K562 (cell line): ENCODE data around the gene PPP2R3B. TPM values are rescaled to one million over a fixed set of nuclear protein-coding genes. Genes with fewer than 3 reads are reported as not detected.

ENCODE experiments used
- ATAC-seq: fragments of 200-7000 bp; cut with Tn5 transposase; 3 replicates; pipeline ENCODE4 v1.9.1; 2020; ENCODE audit warnings: moderate library complexity
- BruUV-seq: library from RNA; stranded (reverse); fragments of 400-500 nt; replicated peaks from 2 replicates; lab custom pipeline; 2021; lab: Mats Ljungman, UMichigan
- CTCF ChIA-PET: fragments of 300-600 bp; formaldehyde crosslinking; extraction: SDS; loops from one replicate; lab custom pipeline; 2021; ENCODE audit warnings: low intra/inter-chr PET ratio; lab: Yijun Ruan, JAX
- POLR2A ChIA-PET: fragments of 300-600, 350-650 bp; sonication (Branson Sonifier 250); formaldehyde crosslinking; extraction: SDS; loops from one replicate; lab custom pipeline; 2021; ENCODE audit warnings: antibody characterized with exemption, inconsistent platforms; lab: Yijun Ruan, JAX
- DNase-seq, 4 experiments: peaks; one replicate each; pipeline versions ENCODE4 v3.0.0 to v3.0.0-alpha.2; 2011 to 2018; ENCODE audit warnings: low spot score in 3 of 4, mixed read lengths in 3 of 4; ENCODE audit errors: extremely low read depth in 1 of 4
- FAIRE-seq: peaks from 2 replicates; lab custom pipeline; 2011; peaks lifted over from hg19 to GRCh38; lab: Jason Lieb, UNC
- H2AFZ ChIP-seq: 2 replicates; pipeline ENCODE4 v1.6.0; 2011; ENCODE audit warnings: low read depth, low read length, control low read depth, inconsistent platforms
- H3K27ac ChIP-seq: fragments of 200-600 bp; 3 replicates; pipeline ENCODE4 v1.8.0; 2011; ENCODE audit warnings: low read depth, mild to moderate bottlenecking, control low read depth, inconsistent platforms, low read length, moderate library complexity, mixed read lengths; ENCODE audit errors: extremely low read depth
- H3K27me3 ChIP-seq, 2 experiments: fragments of 300-600 bp in 1 of 2; 2 replicates in 1 of 2; 3 replicates in 1 of 2; pipeline versions ENCODE4 v1.6.0 to v1.8.0; 2011; ENCODE audit warnings: inconsistent platforms in 2 of 2, low read length in 2 of 2, mild to moderate bottlenecking in 1 of 2, mixed read lengths in 1 of 2, moderate library complexity in 1 of 2; ENCODE audit not compliant: control insufficient read depth in 2 of 2, insufficient read depth in 2 of 2
- H3K36me3 ChIP-seq: fragments of 300-600 bp; 3 replicates; pipeline ENCODE4 v1.8.0; 2011; ENCODE audit warnings: mild to moderate bottlenecking, low read length, inconsistent platforms; ENCODE audit not compliant: control insufficient read depth, insufficient read depth
- H3K4me1 ChIP-seq, 2 experiments: fragments of 200-600 bp in 1 of 2; replicated peaks in 1 of 2; 2 replicates in 1 of 2; 3 replicates in 1 of 2; pipeline versions ENCODE4 v1.5.1 to v1.8.0; 2011; ENCODE audit warnings: inconsistent platforms in 2 of 2, low read length in 2 of 2, mild to moderate bottlenecking in 1 of 2, mixed read lengths in 1 of 2, moderate library complexity in 1 of 2; ENCODE audit not compliant: control insufficient read depth in 2 of 2, insufficient read depth in 2 of 2
- H3K4me2 ChIP-seq: 2 replicates; pipeline ENCODE4 v1.6.1; 2011; ENCODE audit warnings: low read length, control low read depth, inconsistent platforms, mixed read lengths; ENCODE audit not compliant: insufficient read depth
- H3K4me3 ChIP-seq: fragments of 200-600 bp; sonication (generic), shearing (Covaris generic); 2 replicates; pipeline ENCODE4 v1.5.1; 2016; ENCODE audit warnings: control low read depth, inconsistent platforms
- H3K79me2 ChIP-seq: fragments of 200-600 bp; 3 replicates; pipeline ENCODE4 v1.8.0; 2011; ENCODE audit warnings: low read length, inconsistent platforms; ENCODE audit not compliant: control insufficient read depth, insufficient read depth
- H3K9ac ChIP-seq, 2 experiments: 2 replicates each; pipeline versions ENCODE4 v1.6.0 to v1.6.1; 2011; ENCODE audit warnings: low read depth in 2 of 2, low read length in 2 of 2, control low read depth in 1 of 2, inconsistent platforms in 1 of 2, mild to moderate bottlenecking in 1 of 2, mixed read lengths in 1 of 2; ENCODE audit not compliant: insufficient read depth in 1 of 2
- H3K9me1 ChIP-seq: one replicate; pipeline ENCODE4 v1.6.0; 2011; ENCODE audit warnings: inconsistent platforms, mild to moderate bottlenecking, low read length, moderate library complexity; ENCODE audit not compliant: control insufficient read depth, insufficient read depth
- H3K9me3 ChIP-seq: replicated peaks from 2 replicates; pipeline ENCODE4 v1.5.1; 2011; ENCODE audit warnings: low read depth, low read length, inconsistent platforms; ENCODE audit not compliant: control insufficient read depth, insufficient read depth
- H4K20me1 ChIP-seq: replicated peaks from 2 replicates; pipeline ENCODE4 v1.6.1; 2011; ENCODE audit warnings: low read length, inconsistent platforms, mixed read lengths; ENCODE audit not compliant: control insufficient read depth, insufficient read depth
- ARNT ChIP-seq, 2 experiments: fragments of 450-650 bp; IDR thresholded peaks; 2 replicates each; pipeline ENCODE4 v1.6.1; 2016; ENCODE audit warnings: mild to moderate bottlenecking in 1 of 2
- CUX1 ChIP-seq: fragments of 200-800 bp; sonication (Bioruptor generic); IDR thresholded peaks from 2 replicates; pipeline ENCODE4 v1.6.1; 2016; ENCODE audit warnings: missing genetic modification characterization, missing compliant biosample characterization
- E2F4 ChIP-seq: sonication (generic); formaldehyde crosslinking; IDR thresholded peaks from 2 replicates; pipeline ENCODE4 v1.8.0; 2022; ENCODE audit warnings: mild to moderate bottlenecking, low read depth, missing genetic modification reagents
- GABPB2 ChIP-seq: fragments of 250-450 bp; sonication (Bioruptor Pico); conservative IDR thresholded peaks from 2 replicates; pipeline ENCODE4 v1.5.1; 2021; ENCODE audit warnings: mild to moderate bottlenecking
- HDAC6 ChIP-seq: IDR thresholded peaks from 2 replicates; pipeline ENCODE4 v1.6.1; 2012; ENCODE audit warnings: low read depth, mild to moderate bottlenecking, control low read depth, inconsistent platforms, low read length, moderate library complexity
- HOXB6 ChIP-seq: fragments of 250-450 bp; sonication (Bioruptor Pico); IDR thresholded peaks from 2 replicates; pipeline ENCODE4 v1.5.1; 2022; ENCODE audit warnings: mild to moderate bottlenecking, borderline replicate concordance
- NR2C1 ChIP-seq, 2 experiments: fragments of 450-650 bp; IDR thresholded peaks; 2 replicates each; pipeline ENCODE4 v1.6.1; 2017; ENCODE audit warnings: mild to moderate bottlenecking in 2 of 2, antibody characterized with exemption in 1 of 2, inconsistent platforms in 1 of 2, missing compliant biosample characterization in 1 of 2, missing genetic modification characterization in 1 of 2
- PTTG1 ChIP-seq: fragments of 450-650 bp; IDR thresholded peaks from 2 replicates; pipeline ENCODE4 v1.6.1; 2016; ENCODE audit warnings: low read depth, mild to moderate bottlenecking, missing genetic modification characterization, missing compliant biosample characterization
- TBP ChIP-seq: optimal IDR thresholded peaks from 2 replicates; pipeline ENCODE3; 2011; ENCODE audit warnings: low read depth, low read length, improper control_type of control experiment
- WHSC1 ChIP-seq: IDR thresholded peaks from one replicate; pipeline ENCODE4 v1.6.1; 2012; ENCODE audit warnings: low read length, control low read depth, inconsistent platforms
- ZNF133 ChIP-seq: fragments of 250-450 bp; sonication (Bioruptor Pico); IDR thresholded peaks from 2 replicates; pipeline ENCODE4 v1.4.0; 2020; ENCODE audit warnings: mild to moderate bottlenecking
- ZNF589 ChIP-seq: fragments of 200-800 bp; sonication (Bioruptor generic); IDR thresholded peaks from 2 replicates; pipeline ENCODE4 v1.6.1; 2016; ENCODE audit warnings: low read depth, missing genetic modification characterization, missing compliant biosample characterization
- WGBS: fragments of 100-300 bp; shearing (Covaris generic); methylation state at CpG from one replicate; pipeline ENCODE4 v1.1.6; 2016; ENCODE audit warnings: low coverage, mixed read lengths; ENCODE audit not compliant: insufficient coverage; ENCODE audit errors: missing lambda C conversion rate; 5-methylcytosine and 5-hydroxymethylcytosine counted together
- in situ Hi-C: fragments of 300-500 bp; cut with MboI; formaldehyde crosslinking; loops from 4 replicates; pipeline ENCODE4 v1.15.0; 2018; ENCODE audit warnings: inconsistent platforms, mixed read lengths
- intact Hi-C: fragments of 100-400 bp; cut with micrococcal nuclease; formaldehyde crosslinking; loops from 2 replicates; pipeline ENCODE4 v1.14.2; 2022
- polyA plus RNA-seq, 8 experiments: library from polyadenylated mRNA; depleted of rRNA in 4 of 8; stranded (reverse) in 5 of 8; unstranded in 3 of 8; fragments of >200 nt; fragmentation: Nextera tagmentation in 2 of 8; fragmentation: Illumina TruSeq in 1 of 8; extraction: Ambion mirVana in 2 of 8; extraction: Trizol in 1 of 8; gene quantifications; 2 replicates each; pipeline versions ENCODE4 v1.2.1 to v1.2.3, GENCODE V29; 2011 to 2014; ENCODE audit warnings: inconsistent platforms in 1 of 8, missing spikeins in 1 of 8
- total RNA-seq, 7 experiments: library from RNA; depleted of rRNA in 6 of 7; stranded (reverse); fragments of >200 nt in 6 of 7; fragmentation: Illumina TruSeq in 2 of 7; extraction: Trizol in 2 of 7; gene quantifications; 2 replicates each; pipeline versions ENCODE4 v1.2.1 to v1.2.3, GENCODE V29; 2011 to 2021; ENCODE audit warnings: low replicate concordance in 1 of 7

The PPP2R3B gene
- total and polyA plus RNA-seq, 9 of the 15 experiments (the other 6 are each of a cell fraction or from before 2014, with no cell fraction given) = 0.04 to 18.2 (median 8.2) TPM; not detected in 1

- ChIA-PET CTCF (no interaction called here), POLR2A (no interaction called here)
- no peak for ATAC-seq
- H2AFZ ChIP-seq = no peak overlapping the region
- no TSS peak for BruUV-seq
- H3K9me3 ChIP-seq = no peaks in the 10 kb centered on the region
- H3K4me1 ChIP-seq = peaks cover 0 to 5% of the 10 kb centered on the region in 2 experiments; a peak in 2 of 5 replicates
- H3K27ac ChIP-seq = no peak overlapping the region
- H3K79me2 ChIP-seq = no peaks in the 10 kb centered on the region
- no peak overlapping the region for H3K4me3 ChIP-seq
- no peaks in the 10 kb centered on the region for H4K20me1 ChIP-seq
- 83% methylated on average over 13 of the region's 17 CpGs for WGBS
- H3K27me3 ChIP-seq = no peaks in the 10 kb centered on the region
- no peak overlapping the region for H3K4me2 ChIP-seq
- in situ Hi-C loops = no loop called here
- DNase-seq = no peak
- TF ChIP-seq HOXB6 (CRISPR knock-in tag) (no peak), PTTG1 (tag) (no peak), GABPB2 (CRISPR knock-in tag) (no peak), ZNF133 (no peak), ZNF589 (CRISPR knock-in tag) (no peak), NR2C1 (IDR thresholded peaks at IDR 0.05) (no peak), NR2C1 (tag; IDR thresholded peaks at IDR 0.05) (no peak), ARNT (IDR thresholded peaks at IDR 0.05) (no peak), TBP (no peak), E2F4 (CRISPR knock-in tag) (no peak), HDAC6 (no peak), WHSC1 (no peak), CUX1 (no peak)
- no peaks in the 10 kb centered on the region for H3K9me1 ChIP-seq
- FAIRE-seq = no peak
- no peaks in the 10 kb centered on the region for H3K36me3 ChIP-seq
- H3K9ac ChIP-seq = no peak overlapping the region
- intact Hi-C loops = no loop called here
These were observed 51.0 kb downstream of the PPP2R3B start for GRCh38 chrX:335758-336155.
